K562 treated with DMSO at 1 percent for 48 hours (cell line): Measurements from ENCODE around the gene RMI1. TPM values are rescaled to one million over a fixed set of nuclear protein-coding genes. Genes with fewer than 3 reads are reported as not detected.

ENCODE experiments used
- total RNA-seq: library from RNA; unstranded; fragments of 300-600 nt; gene quantifications from 2 replicates; pipeline ENCODE4 v1.2.3, GENCODE V29; 2022; ENCODE audit warnings: low replicate concordance; ENCODE audit errors: extremely low read depth

The RMI1 gene
- not detected in 2 replicates for total RNA-seq

DNA sequence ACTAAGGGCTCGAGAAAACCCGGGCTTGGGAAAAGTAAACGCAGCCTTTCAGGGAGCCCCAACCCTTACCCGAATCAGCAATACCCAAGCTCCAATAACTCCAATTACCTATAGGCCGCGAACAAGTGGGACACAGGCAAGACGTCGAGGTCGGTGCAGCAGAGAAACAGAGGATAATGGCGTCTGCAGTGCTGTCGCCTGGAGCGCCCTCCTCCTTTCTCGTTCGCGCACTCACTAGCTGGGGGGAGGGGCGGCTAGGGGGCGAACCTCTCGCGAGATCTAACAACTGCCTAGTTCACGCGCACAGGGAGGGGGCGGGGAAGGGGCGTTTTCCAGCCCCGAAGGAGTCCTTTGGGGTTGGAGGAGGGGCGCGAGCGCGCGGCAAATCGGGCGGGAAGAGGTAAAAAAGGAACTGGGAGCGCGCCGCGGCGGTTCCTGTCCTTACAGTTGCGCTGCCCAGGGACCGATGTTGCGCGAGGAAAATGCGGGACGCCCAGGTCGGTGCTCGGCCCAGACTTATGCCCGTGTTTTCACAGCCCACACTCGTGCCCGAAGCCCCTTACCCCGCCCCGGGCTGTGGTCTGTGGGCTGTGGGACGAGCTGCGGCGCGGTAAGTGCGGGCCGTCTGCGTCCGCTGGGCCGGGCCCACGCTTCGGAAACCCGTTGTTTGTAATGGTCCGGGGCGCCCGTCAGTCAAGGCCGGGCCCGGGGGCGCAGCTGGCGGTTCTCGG lies at the start of gene RMI1:
Gene RMI1 (plus strand): TSS at position 411 of the 731 bp plus-strand sequence. CDS start 20,182 bp downstream, outside the sequence.

DNA sequence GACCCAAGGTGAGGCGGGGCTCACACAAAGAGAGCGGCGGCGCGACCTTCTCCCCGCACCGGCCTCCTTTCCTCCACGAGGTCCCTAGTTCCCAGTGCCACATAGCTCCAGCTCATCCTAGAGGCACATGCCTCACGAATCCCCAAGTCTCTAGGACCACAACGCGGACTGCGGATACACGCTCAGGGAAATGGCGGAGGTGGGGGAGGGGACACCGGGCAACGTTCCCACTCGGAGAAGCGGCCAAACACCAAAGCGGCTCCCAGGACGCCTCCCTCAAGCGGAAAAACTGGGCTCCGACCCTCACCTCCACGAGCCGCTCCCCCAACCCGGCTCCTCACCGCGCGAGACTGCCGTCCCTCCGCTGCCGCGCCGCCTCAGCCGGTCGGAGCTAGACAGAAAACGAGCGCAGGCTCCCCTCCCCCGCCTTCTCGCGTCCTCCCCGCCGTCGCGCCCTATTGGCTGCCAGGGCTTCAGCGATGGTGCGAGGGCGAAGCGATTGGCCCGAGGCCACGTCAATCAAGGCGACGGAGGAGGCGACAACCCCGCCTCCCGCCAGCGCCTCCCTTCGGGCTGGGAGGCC lies 702 bp upstream of the RMI1 start, which contains the start of gene HNRNPK:
Gene HNRNPK (minus strand): TSS at position 404 of the 583 bp plus-strand sequence. CDS start 1,963 bp downstream, outside the sequence.

Other genes starting within 250 kb of the RMI1 start
- not detected in 2 replicates for gene GKAP1, start 163.0 kb upstream of the RMI1 start, total RNA-seq
- not detected in 2 replicates for gene KIF27, start 59.4 kb upstream of the RMI1 start, total RNA-seq
- 327 TPM in 1 of 2 replicates, not detected in the other for gene HNRNPK, start 590 bp upstream of the RMI1 start, total RNA-seq